ENCODE data around the gene NMRAL1.
A peak's percentile ranks its signal among the peaks of the same experiment; 100 is the strongest.

NMRAL1 gene

GRCh38 chr16:4420505-4421105 lies 53.8 kb downstream of the NMRAL1 start:
- DNase-seq, result no peak

GRCh38 chr16:4419402-4419959 lies 54.9 kb downstream of the NMRAL1 start:
- DNase-seq, result no peak

- DNase-seq, result peak; percentile 92
Observed at GRCh38 chr16:4416200-4417032, 58.0 kb downstream of the NMRAL1 start, which contains the start of gene CORO7. Gene CORO7, minus strand, starts transcription at chr16:4416596. Its CDS starts 78 bp downstream, at chr16:4416518.

GRCh38 chr16:4415538-4416199 lies 58.8 kb downstream of the NMRAL1 start:
- peak; percentile 4 for DNase-seq

GRCh38 chr16:4414187-4414917 lies 60.1 kb downstream of the NMRAL1 start:
- no peak for DNase-seq

GRCh38 chr16:4412854-4413253 lies 61.6 kb downstream of the NMRAL1 start:
- DNase-seq, result no peak

- no peak for DNase-seq
Observed at GRCh38 chr16:4412159-4412558, 62.3 kb downstream of the NMRAL1 start.

Data from NCI-H1436 (cell line).